B cell (primary cell): ENCODE results near the gene MYT1.

ENCODE experiments used
- EZH2 ChIP-seq: IDR thresholded peaks from 2 replicates; pipeline ENCODE4 v1.6.1; 2012; ENCODE audit warnings: borderline replicate concordance, low read depth, mild to moderate bottlenecking, moderate library complexity, low read length; ENCODE audit not compliant: insufficient read depth, poor library complexity, severe bottlenecking
- TF ChIP-seq, protein P1 (sequence below): fragments of 200-600 bp; IDR thresholded peaks from one replicate; pipeline ENCODE4 v1.8.0; 2022; ENCODE audit warnings: antibody characterized with exemption, mild to moderate bottlenecking

DNA sequence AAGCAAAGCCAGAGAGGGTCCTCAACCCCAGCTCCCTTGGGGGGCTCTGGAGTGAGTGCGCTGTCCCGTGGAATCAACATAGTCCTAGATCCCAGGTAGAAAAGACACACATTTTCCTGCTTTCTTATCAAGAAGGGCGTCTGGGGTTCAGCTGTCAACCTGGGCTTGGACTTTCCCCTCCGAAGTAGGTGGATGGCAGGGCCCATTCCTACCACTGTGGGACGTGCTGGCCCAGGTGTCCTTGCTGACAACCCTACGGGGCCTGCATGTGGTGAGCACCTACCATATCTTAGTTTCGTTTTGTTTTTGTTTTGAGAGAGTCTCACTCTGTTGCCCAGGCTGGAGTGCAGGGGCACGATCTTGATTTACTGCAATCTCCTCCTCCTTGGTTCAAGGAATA is 42.4 kb downstream of the MYT1 start:
- no peak for TF ChIP-seq EZH2
- TF ChIP-seq, protein P1, sequence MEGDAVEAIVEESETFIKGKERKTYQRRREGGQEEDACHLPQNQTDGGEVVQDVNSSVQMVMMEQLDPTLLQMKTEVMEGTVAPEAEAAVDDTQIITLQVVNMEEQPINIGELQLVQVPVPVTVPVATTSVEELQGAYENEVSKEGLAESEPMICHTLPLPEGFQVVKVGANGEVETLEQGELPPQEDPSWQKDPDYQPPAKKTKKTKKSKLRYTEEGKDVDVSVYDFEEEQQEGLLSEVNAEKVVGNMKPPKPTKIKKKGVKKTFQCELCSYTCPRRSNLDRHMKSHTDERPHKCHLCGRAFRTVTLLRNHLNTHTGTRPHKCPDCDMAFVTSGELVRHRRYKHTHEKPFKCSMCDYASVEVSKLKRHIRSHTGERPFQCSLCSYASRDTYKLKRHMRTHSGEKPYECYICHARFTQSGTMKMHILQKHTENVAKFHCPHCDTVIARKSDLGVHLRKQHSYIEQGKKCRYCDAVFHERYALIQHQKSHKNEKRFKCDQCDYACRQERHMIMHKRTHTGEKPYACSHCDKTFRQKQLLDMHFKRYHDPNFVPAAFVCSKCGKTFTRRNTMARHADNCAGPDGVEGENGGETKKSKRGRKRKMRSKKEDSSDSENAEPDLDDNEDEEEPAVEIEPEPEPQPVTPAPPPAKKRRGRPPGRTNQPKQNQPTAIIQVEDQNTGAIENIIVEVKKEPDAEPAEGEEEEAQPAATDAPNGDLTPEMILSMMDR, result no peak
